ENCODE results near the gene JAML. TPM values are rescaled to one million over a fixed set of nuclear protein-coding genes. Genes with fewer than 3 reads are reported as not detected.
A peak's percentile ranks its signal among the peaks of the same experiment; 100 is the strongest.

The JAML gene
- total and polyA plus RNA-seq, 9 of the 15 experiments (the other 6 are each of a cell fraction or from before 2014, with no cell fraction given) = 0.05 to 0.32 (median 0.22) TPM; not detected in 4

DNA sequence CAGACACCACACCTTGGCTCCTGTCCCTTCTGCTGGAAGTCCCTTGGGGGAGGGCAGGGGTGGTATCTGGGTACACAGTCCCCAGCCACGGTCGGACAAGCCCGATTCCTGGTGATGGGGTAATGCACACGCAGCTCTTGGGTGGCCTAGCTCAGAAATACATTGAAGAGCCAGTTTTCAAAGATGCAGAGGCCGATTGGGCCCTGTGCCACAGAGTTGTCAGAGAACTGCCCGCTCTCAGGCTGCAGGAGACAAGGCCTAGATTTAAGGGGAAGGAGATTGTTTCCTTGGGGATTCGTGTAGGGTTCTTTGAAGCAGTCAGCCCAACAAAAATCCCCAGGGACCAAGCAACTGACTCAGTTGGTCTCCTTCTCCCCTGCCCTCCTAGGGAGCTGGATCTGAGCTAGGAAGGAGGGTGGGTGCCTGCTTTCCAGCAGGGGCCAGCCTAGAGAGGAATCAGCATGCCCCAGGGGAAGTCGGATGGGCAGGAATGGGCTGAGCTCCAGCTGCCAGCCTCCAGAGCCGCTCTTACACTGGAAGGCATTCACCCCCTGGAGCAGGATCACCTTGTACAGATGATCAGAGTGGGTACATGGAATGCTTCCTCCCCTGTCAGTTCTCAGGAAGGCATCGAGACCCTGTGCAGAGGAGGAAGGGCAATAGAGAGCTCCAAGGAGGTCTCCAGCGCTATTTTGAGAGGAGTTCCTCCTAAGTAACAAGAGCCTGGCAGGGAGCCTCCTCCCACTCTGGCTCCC, 68.9 kb downstream of the JAML start:
- intact Hi-C loops (cut with micrococcal nuclease) = no loop called here
- Histone ChIP-seq H3K27me3 (ENCODE audit: control insufficient read depth in 2 of 2, insufficient read depth in 2 of 2, low read length in 2 of 2) (peaks cover 53 to 96% of the 10 kb centered on the region in 2 experiments), H3K4me2 (ENCODE audit: insufficient read depth, low read length) (no peak overlapping the region), H3K36me3 (ENCODE audit: control insufficient read depth, insufficient read depth, low read length) (no peaks in the 10 kb centered on the region), H4K20me1 (replicated peaks; ENCODE audit: control insufficient read depth, insufficient read depth, low read length) (0 out of 2 replicates have a peak, but pooled peaks cover 4% of the 10 kb centered on the region), H2AFZ (ENCODE audit: low read depth, low read length) (no peak overlapping the region), H3K27ac (ENCODE audit: extremely low read depth, low read depth, low read length) (no peak overlapping the region), H3K4me1 (replicated peaks in 1 of 2; ENCODE audit: control insufficient read depth in 2 of 2, insufficient read depth in 2 of 2, low read length in 2 of 2) (peaks cover 0 to 16% of the 10 kb centered on the region in 2 experiments; a peak in 2 of 5 replicates), H3K4me3 (no peak overlapping the region), H3K9me1 (ENCODE audit: control insufficient read depth, insufficient read depth, low read length) (no peaks in the 10 kb centered on the region), H3K9me3 (replicated peaks; ENCODE audit: control insufficient read depth, insufficient read depth, low read depth, low read length) (no peaks in the 10 kb centered on the region), H3K9ac (ENCODE audit: insufficient read depth in 1 of 2, low read depth in 2 of 2, low read length in 2 of 2) (no peak overlapping the region), H3K79me2 (ENCODE audit: control insufficient read depth, insufficient read depth, low read length) (no peaks in the 10 kb centered on the region)
- POLR2A ChIA-PET = interaction anchor here (1.2 to 1.8 kb wide), 2 partner anchors 8 to 10 kb away, joined by 4 to 7 read pairs; no protein-coding TSS in a partner anchor
- BruUV-seq (replicated peaks) = no TSS peak
- in situ Hi-C loops (cut with MboI) = no loop called here
- CTCF ChIA-PET (ENCODE audit: low intra/inter-chr PET ratio) = no interaction called here
- WGBS (ENCODE audit: insufficient coverage, low coverage, missing lambda C conversion rate) = 0% methylated on average over 11 of the region's 11 CpGs
- TF ChIP-seq RBM39 (optimal IDR thresholded peaks at IDR 0.05; ENCODE audit: low read depth, low read length) = no peak
- TF ChIP-seq ZNF263 (CRISPR knock-in tag; IDR thresholded peaks at IDR 0.05; ENCODE audit: borderline replicate concordance) = peak; percentile 15; the same call in 1 of the 2 replicates
- ATAC-seq (no peak), FAIRE-seq (no peak), DNase-seq (ENCODE audit: extremely low read depth in 1 of 4, low spot score in 3 of 4) (no peak)

- in situ Hi-C loops (cut with MboI) = no loop called here
- TF ChIP-seq CCNT2 (IDR thresholded peaks at IDR 0.05; ENCODE audit: borderline replicate concordance, extremely low read depth, insufficient read length, low read depth, low read length) (no peak), NCOA2 (IDR thresholded peaks at IDR 0.05; ENCODE audit: partially characterized antibody in 2 of 2) (no peak), SRSF9 (IDR thresholded peaks at IDR 0.05; ENCODE audit: borderline replicate concordance, low read depth, low read length) (no peak), CBX5 (IDR thresholded peaks at IDR 0.05; ENCODE audit: borderline replicate concordance, low read depth) (no peak), ZNF57 (CRISPR knock-in tag; IDR thresholded peaks at IDR 0.05) (no peak), PHTF2 (CRISPR knock-in tag; IDR thresholded peaks at IDR 0.05) (no peak), HNRNPK (IDR thresholded peaks at IDR 0.05; ENCODE audit: low read depth, low read length, poor library complexity, severe bottlenecking) (no peak), ZNF445 (CRISPR knock-in tag; IDR thresholded peaks at IDR 0.05; ENCODE audit: low read depth) (no peak), MAFG (tag; conservative IDR thresholded peaks at IDR 0.05) (no peak), SETDB1 (IDR thresholded peaks at IDR 0.05; ENCODE audit: low read length) (no peak)
- TF ChIP-seq, protein P1, sequence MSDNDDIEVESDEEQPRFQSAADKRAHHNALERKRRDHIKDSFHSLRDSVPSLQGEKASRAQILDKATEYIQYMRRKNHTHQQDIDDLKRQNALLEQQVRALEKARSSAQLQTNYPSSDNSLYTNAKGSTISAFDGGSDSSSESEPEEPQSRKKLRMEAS (CRISPR knock-in tag; IDR thresholded peaks at IDR 0.05) = no peak
- TF ChIP-seq, protein P2, sequence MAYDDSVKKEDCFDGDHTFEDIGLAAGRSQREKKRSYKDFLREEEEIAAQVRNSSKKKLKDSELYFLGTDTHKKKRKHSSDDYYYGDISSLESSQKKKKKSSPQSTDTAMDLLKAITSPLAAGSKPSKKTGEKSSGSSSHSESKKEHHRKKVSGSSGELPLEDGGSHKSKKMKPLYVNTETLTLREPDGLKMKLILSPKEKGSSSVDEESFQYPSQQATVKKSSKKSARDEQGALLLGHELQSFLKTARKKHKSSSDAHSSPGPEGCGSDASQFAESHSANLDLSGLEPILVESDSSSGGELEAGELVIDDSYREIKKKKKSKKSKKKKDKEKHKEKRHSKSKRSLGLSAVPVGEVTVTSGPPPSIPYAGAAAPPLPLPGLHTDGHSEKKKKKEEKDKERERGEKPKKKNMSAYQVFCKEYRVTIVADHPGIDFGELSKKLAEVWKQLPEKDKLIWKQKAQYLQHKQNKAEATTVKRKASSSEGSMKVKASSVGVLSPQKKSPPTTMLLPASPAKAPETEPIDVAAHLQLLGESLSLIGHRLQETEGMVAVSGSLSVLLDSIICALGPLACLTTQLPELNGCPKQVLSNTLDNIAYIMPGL (CRISPR knock-in tag; IDR thresholded peaks at IDR 0.05) = no peak
Measured at GRCh38 chr11:118154641-118155040, 70.2 kb downstream of the JAML start.

More at GRCh38 chr11:118154641-118155040, 70.2 kb downstream of the JAML start:
- Histone ChIP-seq H3K79me2 (ENCODE audit: control insufficient read depth, insufficient read depth, low read length) (no peaks in the 10 kb centered on the region), H3K9me1 (ENCODE audit: control insufficient read depth, insufficient read depth, low read length) (no peaks in the 10 kb centered on the region), H3K4me2 (ENCODE audit: insufficient read depth, low read length) (no peak overlapping the region), H2AFZ (ENCODE audit: low read depth, low read length) (no peak overlapping the region), H3K4me3 (no peak overlapping the region), H3K9ac (ENCODE audit: insufficient read depth in 1 of 2, low read depth in 2 of 2, low read length in 2 of 2) (no peak overlapping the region), H4K20me1 (replicated peaks; ENCODE audit: control insufficient read depth, insufficient read depth, low read length) (0 out of 2 replicates have a peak, but pooled peaks cover 4% of the 10 kb centered on the region), H3K9me3 (replicated peaks; ENCODE audit: control insufficient read depth, insufficient read depth, low read depth, low read length) (no peaks in the 10 kb centered on the region), H3K36me3 (ENCODE audit: control insufficient read depth, insufficient read depth, low read length) (no peaks in the 10 kb centered on the region), H3K4me1 (replicated peaks in 1 of 2; ENCODE audit: control insufficient read depth in 2 of 2, insufficient read depth in 2 of 2, low read length in 2 of 2) (peaks cover 0 to 16% of the 10 kb centered on the region in 2 experiments; a peak in 2 of 5 replicates), H3K27ac (ENCODE audit: extremely low read depth, low read depth, low read length) (no peak overlapping the region), H3K27me3 (ENCODE audit: control insufficient read depth in 2 of 2, insufficient read depth in 2 of 2, low read length in 2 of 2) (peaks cover 55 to 96% of the 10 kb centered on the region in 2 experiments)
- intact Hi-C loops (cut with micrococcal nuclease) = no loop called here
- DNase-seq (ENCODE audit: extremely low read depth in 1 of 4, low spot score in 3 of 4) = no peak
- WGBS (ENCODE audit: insufficient coverage, low coverage, missing lambda C conversion rate) = 0% methylated on average over 1 of the region's 1 CpG
- POLR2A ChIA-PET = interaction anchor here (0.8 kb wide), 1 partner anchor 500 kb away, joined by 3 read pairs; no protein-coding TSS in a partner anchor
- ATAC-seq = no peak
- no peak for FAIRE-seq
- no TSS peak for BruUV-seq (replicated peaks)
- CTCF ChIA-PET (ENCODE audit: low intra/inter-chr PET ratio) = no interaction called here
